Activated CD4-positive, alpha-beta T cell treated with anti-CD3 and anti-CD28 coated beads for 36 hours (primary cell): ENCODE measurements around the gene PPCS. TPM values are rescaled to one million over a fixed set of nuclear protein-coding genes. Genes with fewer than 3 reads are reported as not detected.
"Not testable (repeated sequence)": the region's sequence is repeated elsewhere in the genome, so short reads cannot be mapped to it uniquely, and the experiment has no call there.

Experiments
- ATAC-seq: fragments of 200-7000 bp; cut with Tn5 transposase; one replicate; pipeline ENCODE4 v1.10.0; 2021; ENCODE audit warnings: mild to moderate bottlenecking, moderate library complexity
- CTCF ChIA-PET: fragments of 350-600 bp; sonication (Branson Sonifier 250); formaldehyde crosslinking; loops from one replicate; lab custom pipeline; 2021; ENCODE audit warnings: antibody characterized with exemption; lab: Charles Lee
- POLR2A ChIA-PET: fragments of 350-600 bp; sonication (Branson Sonifier 250); formaldehyde crosslinking; loops from one replicate; lab custom pipeline; 2021; ENCODE audit warnings: antibody characterized with exemption, inconsistent platforms; lab: Charles Lee
- DNase-seq: peaks from one replicate; pipeline ENCODE4 v3.0.0-alpha.2; 2020
- H3K27ac Mint-ChIP-seq: one replicate; pipeline ENCODE4 v1.8.0; 2021; ENCODE audit warnings: mixed read lengths
- H3K27me3 Mint-ChIP-seq: one replicate; pipeline ENCODE4 v1.8.0; 2021; ENCODE audit warnings: mixed read lengths
- H3K36me3 Mint-ChIP-seq: one replicate; pipeline ENCODE4 v1.8.0; 2021; ENCODE audit warnings: low read depth, mixed read lengths
- H3K4me1 Mint-ChIP-seq: one replicate; pipeline ENCODE4 v1.8.0; 2021; ENCODE audit warnings: mixed read lengths
- H3K4me3 Mint-ChIP-seq: one replicate; pipeline ENCODE4 v1.8.0; 2021; ENCODE audit warnings: mild to moderate bottlenecking, moderate library complexity, mixed read lengths
- H3K9me3 Mint-ChIP-seq: one replicate; pipeline ENCODE4 v1.8.0; 2021; ENCODE audit warnings: low read depth, mixed read lengths
- intact Hi-C, 2 experiments: fragments of 100-400 bp; cut with DNase I in 1 of 2; cut with micrococcal nuclease in 1 of 2; formaldehyde crosslinking; loops; one replicate each; pipeline versions ENCODE4 v1.14.2 to v1.15.1; 2022 to 2024; cut with DNase I, micrococcal nuclease
- total RNA-seq, 2 experiments: library from RNA; stranded (reverse); gene quantifications; one replicate each; pipeline ENCODE4 v1.2.3, GENCODE V29; 2021

PPCS gene
- total RNA-seq, 2 experiments from 2014 or later, result 47.3 to 47.6 TPM

DNA sequence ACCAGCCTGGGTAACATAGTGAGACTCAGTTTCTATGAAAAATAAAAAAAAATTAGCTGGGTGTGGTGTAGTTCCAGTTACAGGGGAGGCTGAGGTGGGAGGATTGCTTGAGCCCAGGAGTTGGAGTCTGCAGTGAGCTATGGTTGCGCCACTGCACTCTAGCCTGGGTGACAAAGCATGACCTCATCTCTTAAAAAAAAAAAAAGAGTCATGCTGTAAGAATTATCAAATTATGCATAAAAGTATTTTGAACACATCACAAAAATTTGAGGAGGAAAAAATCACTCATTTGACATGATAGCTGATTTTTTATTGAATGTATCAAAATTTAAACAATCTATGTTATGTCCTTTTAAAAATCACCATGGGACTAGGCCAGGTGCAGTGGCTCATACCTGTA is 24.6 kb downstream of the PPCS start:
- Mint-ChIP-seq H3K27me3 (no peaks in the 10 kb centered on the region), H3K4me3 (no peak overlapping the region), H3K36me3 (peaks cover 3% of the 10 kb centered on the region), H3K27ac (no peak overlapping the region), H3K4me1 (no peaks in the 10 kb centered on the region), H3K9me3 (no peaks in the 10 kb centered on the region)
- POLR2A ChIA-PET, result interaction anchor here (0.7 kb wide), 1 partner anchor 27 kb away, joined by 9 read pairs; no protein-coding TSS in a partner anchor
- CTCF ChIA-PET, result interaction anchor here (0.6 kb wide), 1 partner anchor 186 kb away, joined by 4 read pairs; no protein-coding TSS in a partner anchor
- ATAC-seq (no peak), DNase-seq (no peak)
- intact Hi-C loops, result no loop called here

DNA sequence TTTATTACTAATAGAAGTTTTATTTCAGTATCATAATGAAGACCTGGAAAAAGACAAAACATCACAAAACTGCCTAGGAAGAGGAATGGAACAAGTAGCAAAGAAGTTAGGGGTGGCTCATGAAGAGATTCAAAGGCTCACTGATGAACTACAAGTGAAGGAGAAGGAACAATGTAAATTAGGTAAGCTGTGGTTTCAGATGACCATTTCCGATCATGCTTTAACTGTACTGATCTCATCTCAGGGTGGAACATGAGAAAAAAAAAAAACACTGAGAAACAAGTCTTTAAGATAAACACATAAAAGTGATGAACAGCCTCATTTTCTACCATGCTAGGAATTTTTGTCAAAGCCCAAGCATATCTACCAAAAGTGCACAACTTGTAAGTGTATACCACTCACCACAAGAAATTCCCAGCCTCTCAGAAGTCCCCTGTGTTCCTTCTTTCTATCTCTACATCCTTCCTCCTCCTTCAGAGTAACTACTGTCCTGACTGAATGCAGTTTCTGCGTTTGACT is 26.4 kb downstream of the PPCS start:
- no peaks in the 10 kb centered on the region for H3K4me1 Mint-ChIP-seq
- intact Hi-C loops, result no loop called here
- H3K4me3 Mint-ChIP-seq, result no peak overlapping the region
- POLR2A ChIA-PET, result no interaction called here
- no peaks in the 10 kb centered on the region for H3K9me3 Mint-ChIP-seq
- ATAC-seq, result no peak
- peaks cover 3% of the 10 kb centered on the region for H3K36me3 Mint-ChIP-seq
- DNase-seq, result no peak
- CTCF ChIA-PET, result no interaction called here
- no peak overlapping the region for H3K27ac Mint-ChIP-seq
- H3K27me3 Mint-ChIP-seq, result no peaks in the 10 kb centered on the region

DNA sequence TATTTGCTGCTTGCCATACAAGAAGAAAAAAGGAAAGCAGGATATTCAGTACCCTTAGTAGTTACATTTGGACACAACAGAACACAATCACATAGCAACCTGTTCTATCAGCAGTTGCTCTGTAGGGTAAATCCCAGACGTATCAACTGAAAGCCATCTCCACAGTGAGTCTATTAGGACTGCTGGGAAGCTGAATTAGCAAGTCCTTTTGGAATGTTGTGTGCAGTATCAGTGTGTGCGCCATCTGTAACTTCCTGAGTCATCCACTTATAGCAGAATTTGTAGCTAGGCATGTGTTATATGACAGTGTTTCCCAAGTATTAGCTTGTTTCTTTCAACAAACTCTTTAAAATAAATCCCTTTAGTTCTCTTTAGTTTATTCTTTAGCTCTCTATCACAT is 28.0 kb downstream of the PPCS start:
- Mint-ChIP-seq H3K36me3 (peaks cover 3% of the 10 kb centered on the region), H3K4me1 (no peaks in the 10 kb centered on the region), H3K4me3 (no peak overlapping the region), H3K27me3 (no peaks in the 10 kb centered on the region), H3K27ac (no peak overlapping the region), H3K9me3 (no peaks in the 10 kb centered on the region)
- intact Hi-C loops, result no loop called here
- no peak for ATAC-seq
- CTCF ChIA-PET, result no interaction called here
- no peak for DNase-seq
- POLR2A ChIA-PET, result no interaction called here

DNA sequence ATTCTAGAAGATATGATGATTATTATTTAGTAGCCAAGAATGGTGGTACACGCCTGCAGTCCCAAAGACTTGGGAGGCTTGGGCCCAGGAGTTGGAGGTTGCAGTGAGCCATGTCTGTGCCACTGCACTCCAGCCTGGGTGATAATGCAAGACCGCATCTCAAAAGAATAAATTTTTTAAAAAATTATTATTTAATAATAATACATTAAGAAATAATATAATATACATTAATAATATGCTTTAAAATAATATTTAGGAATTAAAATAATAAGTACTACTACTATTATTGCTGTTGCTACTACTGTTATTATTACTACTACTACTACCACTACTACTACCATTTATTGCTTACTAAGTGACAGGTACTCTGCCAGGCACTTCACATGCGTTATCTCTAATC is 33.9 kb downstream of the PPCS start:
- DNase-seq (no peak), ATAC-seq (no peak)
- CTCF ChIA-PET, result interaction anchor here (0.6 kb wide), 1 partner anchor 11 kb away, joined by 3 read pairs; no protein-coding TSS in a partner anchor
- H3K36me3 Mint-ChIP-seq, result peaks cover 8% of the 10 kb centered on the region
- no peak overlapping the region for H3K4me3 Mint-ChIP-seq
- H3K27ac Mint-ChIP-seq, result no peak overlapping the region
- H3K27me3 Mint-ChIP-seq, result no peaks in the 10 kb centered on the region
- H3K4me1 Mint-ChIP-seq, result no peaks in the 10 kb centered on the region
- H3K9me3 Mint-ChIP-seq, result peaks cover 2% of the 10 kb centered on the region
- intact Hi-C loops, result no loop called here
- POLR2A ChIA-PET, result no interaction called here

DNA sequence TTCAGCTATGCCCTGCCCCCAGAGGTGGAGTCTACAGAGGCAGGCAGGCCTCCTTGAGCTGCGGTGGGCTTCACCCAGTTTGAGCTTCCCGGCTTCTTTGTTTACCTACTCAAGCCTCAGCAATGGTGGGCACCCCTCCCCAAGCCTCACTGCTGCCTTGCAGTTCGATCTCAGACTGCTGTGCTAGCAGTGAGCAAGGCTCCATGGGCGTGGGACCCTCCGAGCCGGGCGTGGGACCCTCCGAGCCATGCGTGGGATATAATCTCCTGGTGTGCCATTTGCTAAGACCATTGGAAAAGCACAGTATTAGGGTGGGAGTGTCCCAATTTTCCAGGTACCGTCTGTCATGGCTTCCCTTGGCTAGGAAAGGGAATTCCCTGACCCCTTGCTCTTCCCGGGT is 45.7 kb downstream of the PPCS start:
- DNase-seq, H3K27ac Mint-ChIP-seq, H3K4me3 Mint-ChIP-seq, intact Hi-C loops, ATAC-seq, H3K27me3 Mint-ChIP-seq, POLR2A ChIA-PET, H3K4me1 Mint-ChIP-seq: not testable (repeated sequence)
- CTCF ChIA-PET, result interaction anchor here (0.7 kb wide), 1 partner anchor 507 kb away, joined by 3 read pairs; no protein-coding TSS in a partner anchor
- peaks cover 30% of the 10 kb centered on the region for H3K36me3 Mint-ChIP-seq
- peaks cover 23% of the 10 kb centered on the region for H3K9me3 Mint-ChIP-seq

DNA sequence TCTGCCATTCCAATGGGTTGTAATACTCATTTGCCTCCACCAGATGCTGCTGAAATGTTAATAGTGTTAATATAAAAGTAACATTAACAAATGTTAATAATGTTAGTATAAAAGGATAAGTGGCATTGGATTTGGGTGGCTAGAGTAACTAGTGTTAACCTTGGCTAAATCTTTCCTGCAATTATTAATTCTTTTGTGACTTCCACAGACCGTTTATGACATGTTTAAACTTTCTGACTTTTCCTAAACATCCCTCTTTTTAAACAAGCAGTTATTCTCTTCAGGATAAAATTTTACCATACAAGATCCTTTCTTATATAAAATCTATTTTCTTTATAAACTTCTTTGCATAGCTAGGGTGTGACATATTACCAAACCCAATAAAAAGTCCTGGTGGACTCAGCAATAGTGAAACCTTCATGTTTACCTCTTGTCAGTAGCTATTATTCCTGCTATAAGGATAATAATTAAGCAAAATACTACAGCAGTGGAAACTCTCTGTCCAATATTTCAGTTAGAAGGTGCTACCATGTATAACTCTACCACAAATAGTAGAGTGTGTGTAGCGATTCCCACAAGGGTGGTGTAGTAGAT is 48.3 kb downstream of the PPCS start:
- DNase-seq (no peak), ATAC-seq (no peak)
- intact Hi-C loops, result no loop called here
- ChIA-PET POLR2A (no interaction called here), CTCF (no interaction called here)
- Mint-ChIP-seq H3K4me1 (no peaks in the 10 kb centered on the region), H3K36me3 (peaks cover 44% of the 10 kb centered on the region), H3K27ac (no peak overlapping the region), H3K4me3 (no peak overlapping the region), H3K9me3 (peaks cover 27% of the 10 kb centered on the region), H3K27me3 (no peaks in the 10 kb centered on the region)

DNA sequence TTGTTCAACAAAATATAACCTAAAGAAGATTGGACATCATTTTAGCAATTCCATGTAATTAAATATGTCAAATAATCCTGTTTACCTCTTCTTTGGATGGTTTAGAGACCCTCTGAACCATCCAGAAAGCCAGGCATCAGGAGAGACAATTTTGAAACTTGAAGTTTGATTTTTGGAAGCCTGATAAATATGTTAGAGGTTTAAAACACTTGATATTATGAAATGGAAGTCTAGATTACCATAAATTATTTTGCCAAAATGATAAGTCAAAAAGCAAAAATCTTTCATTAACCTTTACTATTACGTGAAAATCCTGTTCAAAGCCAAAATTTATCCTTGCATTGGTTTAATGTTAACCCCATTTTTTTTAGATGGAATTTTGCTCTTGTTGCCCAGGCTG is 50.2 kb downstream of the PPCS start:
- ATAC-seq (no peak), DNase-seq (no peak)
- ChIA-PET POLR2A (no interaction called here), CTCF (interaction anchor here (1.0 kb wide), 2 partner anchors 11 to 27 kb away, joined by 3 read pairs; no protein-coding TSS in a partner anchor)
- Mint-ChIP-seq H3K4me1 (no peaks in the 10 kb centered on the region), H3K9me3 (peaks cover 40% of the 10 kb centered on the region), H3K27ac (no peak overlapping the region), H3K27me3 (no peaks in the 10 kb centered on the region), H3K36me3 (peaks cover 51% of the 10 kb centered on the region), H3K4me3 (no peak overlapping the region)
- intact Hi-C loops, result no loop called here

Other genes starting within 250 kb of the PPCS start
- 10 to 100 TPM; 44.1 to 54.0 TPM for gene FOXJ3, start 121.3 kb upstream of the PPCS start, total RNA-seq
- gene RIMKLA, start 75.8 kb upstream of the PPCS start, total RNA-seq, result 1 to 10 TPM; 6.7 to 8.9 TPM
- 1 to 10 TPM in 1 of 2 experiments, under 1 TPM in 1; 0.64 to 1.6 TPM for gene ZMYND12, start 521 bp upstream of the PPCS start, total RNA-seq
- gene CCDC30, start 6.7 kb downstream of the PPCS start, total RNA-seq, result 1 to 10 TPM; 1.3 to 2.3 TPM
- 100 to 1,000 TPM; 111 to 114 TPM for gene PPIH, start 201.9 kb downstream of the PPCS start, total RNA-seq
- gene YBX1, start 225.9 kb downstream of the PPCS start, total RNA-seq, result 1,000 to 10,000 TPM; 1,224 to 1,435 TPM